OCI-LY3 (cell line): ENCODE data around the gene SHISAL2A.
"Not testable (repeated sequence)": the region's sequence is repeated elsewhere in the genome, so short reads cannot be mapped to it uniquely, and the experiment has no call there.

Experiments
- H2AFZ ChIP-seq: fragments of 200-600, 300-600 bp; shearing (Covaris generic); 2 replicates; pipeline ENCODE4 v1.6.0; 2014; ENCODE audit warnings: antibody characterized with exemption, low read depth, low read length
- H3K27ac ChIP-seq: fragments of 200-600, 300-600 bp; sonication (generic); 2 replicates; pipeline ENCODE4 v1.5.1; 2014; ENCODE audit warnings: mild to moderate bottlenecking, low read length, moderate library complexity, mixed read lengths
- H3K27me3 ChIP-seq: fragments of 200-600, 300-600 bp; sonication (generic); 2 replicates; pipeline ENCODE4 v1.6.1; 2014; ENCODE audit warnings: low read depth, low read length, mixed read lengths
- H3K36me3 ChIP-seq: fragments of 200-600, 300-600 bp; sonication (generic); replicated peaks from 2 replicates; pipeline ENCODE3; 2014; ENCODE audit warnings: low read depth, low read length, mixed read lengths
- H3K4me1 ChIP-seq: fragments of 300-600, 200-600 bp; sonication (generic); 2 replicates; pipeline ENCODE4 v1.6.1; 2014; ENCODE audit warnings: low read length, mixed read lengths
- H3K4me2 ChIP-seq: fragments of 200-600, 300-600 bp; sonication (generic); 2 replicates; pipeline ENCODE4 v1.6.1; 2014; ENCODE audit warnings: low read length, mixed read lengths
- H3K4me3 ChIP-seq: fragments of 300-600, 200-600 bp; sonication (generic); 2 replicates; pipeline ENCODE4 v1.5.1; 2014; ENCODE audit warnings: antibody characterized with exemption, mild to moderate bottlenecking, low read length, moderate library complexity
- H3K79me2 ChIP-seq: fragments of 300-600, 200-600 bp; shearing (Covaris generic); 2 replicates; pipeline ENCODE4 v1.6.1; 2014; ENCODE audit warnings: mild to moderate bottlenecking, low read length, mixed read lengths
- H3K9ac ChIP-seq: fragments of 300-600, 200-600 bp; shearing (Covaris generic); 2 replicates; pipeline ENCODE4 v1.6.0; 2014; ENCODE audit warnings: mild to moderate bottlenecking, low read length, moderate library complexity
- H3K9me3 ChIP-seq: fragments of 200-600, 300-600 bp; shearing (Covaris generic); 2 replicates; pipeline ENCODE4 v1.6.1; 2014; ENCODE audit warnings: low read length, mixed read lengths; ENCODE audit not compliant: insufficient read depth
- H4K20me1 ChIP-seq: fragments of 200-600, 300-600 bp; sonication (generic); 2 replicates; pipeline ENCODE4 v1.6.1; 2016; ENCODE audit warnings: low read length, mixed read lengths; ENCODE audit not compliant: insufficient read depth
- EZH2phosphoT487 ChIP-seq: fragments of 200-600 bp; shearing (Covaris generic); IDR thresholded peaks from 2 replicates; pipeline ENCODE4 v1.6.1; 2018; ENCODE audit warnings: antibody characterized with exemption, mixed run types, low read depth
- TF ChIP-seq, protein P1 (sequence below): fragments of 200-600, 300-600 bp; sonication (generic); IDR thresholded peaks from 2 replicates; pipeline ENCODE4 v1.5.1; 2014; ENCODE audit warnings: antibody characterized with exemption, low read length, low read depth

The SHISAL2A gene

GRCh38 chr1:52691821-52692220 lies 58.9 kb downstream of the SHISAL2A start:
- Histone ChIP-seq H3K79me2 (peaks cover 54% of the 10 kb centered on the region), H3K9me3 (no peaks in the 10 kb centered on the region), H3K9ac (no peak overlapping the region), H3K27ac (no peak overlapping the region), H4K20me1 (no peaks in the 10 kb centered on the region), H3K4me3 (no peak overlapping the region), H3K4me2 (no peak overlapping the region), H3K27me3 (no peaks in the 10 kb centered on the region), H2AFZ (no peak overlapping the region), H3K36me3 (peaks cover 36% of the 10 kb centered on the region), H3K4me1 (peaks cover 2% of the 10 kb centered on the region; the same call in 1 of the 2 replicates)
- TF ChIP-seq, protein P1, sequence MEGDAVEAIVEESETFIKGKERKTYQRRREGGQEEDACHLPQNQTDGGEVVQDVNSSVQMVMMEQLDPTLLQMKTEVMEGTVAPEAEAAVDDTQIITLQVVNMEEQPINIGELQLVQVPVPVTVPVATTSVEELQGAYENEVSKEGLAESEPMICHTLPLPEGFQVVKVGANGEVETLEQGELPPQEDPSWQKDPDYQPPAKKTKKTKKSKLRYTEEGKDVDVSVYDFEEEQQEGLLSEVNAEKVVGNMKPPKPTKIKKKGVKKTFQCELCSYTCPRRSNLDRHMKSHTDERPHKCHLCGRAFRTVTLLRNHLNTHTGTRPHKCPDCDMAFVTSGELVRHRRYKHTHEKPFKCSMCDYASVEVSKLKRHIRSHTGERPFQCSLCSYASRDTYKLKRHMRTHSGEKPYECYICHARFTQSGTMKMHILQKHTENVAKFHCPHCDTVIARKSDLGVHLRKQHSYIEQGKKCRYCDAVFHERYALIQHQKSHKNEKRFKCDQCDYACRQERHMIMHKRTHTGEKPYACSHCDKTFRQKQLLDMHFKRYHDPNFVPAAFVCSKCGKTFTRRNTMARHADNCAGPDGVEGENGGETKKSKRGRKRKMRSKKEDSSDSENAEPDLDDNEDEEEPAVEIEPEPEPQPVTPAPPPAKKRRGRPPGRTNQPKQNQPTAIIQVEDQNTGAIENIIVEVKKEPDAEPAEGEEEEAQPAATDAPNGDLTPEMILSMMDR, result no peak
- no peak for TF ChIP-seq EZH2phosphoT487

DNA sequence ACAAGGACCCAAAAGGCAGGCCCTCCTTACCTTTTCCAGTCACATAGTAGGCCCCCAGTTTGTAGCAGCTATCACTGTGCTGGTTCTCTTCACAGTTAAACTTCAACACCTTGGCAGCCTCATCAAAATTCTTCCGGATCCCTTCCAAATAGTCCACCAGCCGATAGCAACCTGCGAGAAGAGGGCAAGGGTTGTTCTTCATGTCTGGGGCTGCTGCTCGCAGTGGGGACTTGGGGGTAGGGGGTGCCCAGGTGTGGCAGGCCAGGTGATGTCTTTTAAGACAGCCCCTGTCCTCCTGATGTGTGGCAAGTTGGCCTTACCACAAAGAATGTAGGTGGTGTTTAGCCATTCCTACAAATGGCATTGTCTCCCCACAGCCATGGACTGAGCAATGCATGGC lies 59.7 kb downstream of the SHISAL2A start:
- Histone ChIP-seq H3K9me3 (no peaks in the 10 kb centered on the region), H3K79me2 (peaks cover 60% of the 10 kb centered on the region), H3K4me2 (no peak overlapping the region), H3K36me3 (peaks cover 28% of the 10 kb centered on the region), H3K27ac (no peak overlapping the region), H4K20me1 (no peaks in the 10 kb centered on the region), H2AFZ (no peak overlapping the region), H3K27me3 (no peaks in the 10 kb centered on the region), H3K9ac (no peak overlapping the region), H3K4me3 (no peak overlapping the region), H3K4me1 (0 out of 2 replicates have a peak, but pooled peaks cover 2% of the 10 kb centered on the region)
- no peak for TF ChIP-seq EZH2phosphoT487
- TF ChIP-seq, protein P1, result no peak

DNA sequence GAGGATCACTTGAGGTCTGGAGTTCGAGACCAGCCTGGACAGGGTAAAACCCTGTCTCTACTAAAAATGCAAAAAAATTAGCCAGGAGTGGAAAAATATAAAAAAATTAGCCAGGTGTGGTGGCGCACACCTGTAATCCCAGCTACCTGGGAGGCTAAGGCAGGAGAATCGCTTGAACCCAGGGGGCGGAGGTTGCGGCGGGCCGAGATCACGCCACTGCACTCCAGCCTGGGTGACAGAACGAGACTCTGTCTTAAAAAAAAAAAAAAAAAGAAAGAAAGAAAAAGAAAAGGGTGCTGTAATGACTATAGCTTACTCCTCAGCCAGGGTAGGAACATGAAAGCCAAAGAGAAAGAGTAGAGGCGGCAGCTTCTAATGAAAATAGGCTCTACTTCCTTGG lies 60.4 kb downstream of the SHISAL2A start:
- H3K4me1 ChIP-seq, H4K20me1 ChIP-seq, H2AFZ ChIP-seq, H3K27me3 ChIP-seq, H3K9ac ChIP-seq, H3K27ac ChIP-seq, H3K4me2 ChIP-seq, H3K4me3 ChIP-seq, H3K9me3 ChIP-seq: not testable (repeated sequence)
- H3K79me2 ChIP-seq, result peaks cover 64% of the 10 kb centered on the region
- H3K36me3 ChIP-seq, result peaks cover 26% of the 10 kb centered on the region

- Histone ChIP-seq H3K36me3 (peaks cover 24% of the 10 kb centered on the region), H3K27me3 (no peaks in the 10 kb centered on the region), H2AFZ (no peak overlapping the region), H3K9me3 (no peaks in the 10 kb centered on the region), H3K4me1 (peaks cover 6% of the 10 kb centered on the region; the same call in 1 of the 2 replicates), H3K4me2 (no peak overlapping the region), H3K79me2 (peaks cover 64% of the 10 kb centered on the region), H3K9ac (no peak overlapping the region), H4K20me1 (no peaks in the 10 kb centered on the region), H3K27ac (no peak overlapping the region), H3K4me3 (no peak overlapping the region)
- TF ChIP-seq, protein P1, result no peak
- TF ChIP-seq EZH2phosphoT487, result no peak
These were observed 60.9 kb downstream of the SHISAL2A start for GRCh38 chr1:52693843-52694242.

- Histone ChIP-seq H3K36me3 (peaks cover 24% of the 10 kb centered on the region), H3K79me2 (peaks cover 64% of the 10 kb centered on the region), H3K27me3 (no peaks in the 10 kb centered on the region), H3K9me3 (no peaks in the 10 kb centered on the region), H3K4me3 (no peak overlapping the region), H3K27ac (no peak overlapping the region), H4K20me1 (no peaks in the 10 kb centered on the region), H3K9ac (no peak overlapping the region), H3K4me1 (peaks cover 6% of the 10 kb centered on the region; the same call in 1 of the 2 replicates), H2AFZ (no peak overlapping the region), H3K4me2 (no peak overlapping the region)
- TF ChIP-seq, protein P1, result no peak
These were observed 62.7 kb downstream of the SHISAL2A start for GRCh38 chr1:52695627-52696026.
